ENCODE data around the gene ANKRD2.

Gene ANKRD2

GRCh38 chr10:97601268-97602215 is 29.0 kb downstream of the ANKRD2 start:
- Mint-ChIP-seq H3K27me3 (peaks cover 9% of the 10 kb centered on the region), H3K9me3 (no peaks in the 10 kb centered on the region), H3K4me1 (no peaks in the 10 kb centered on the region), H3K4me3 (no peak overlapping the region), H3K36me3 (no peaks in the 10 kb centered on the region), H3K27ac (no peak overlapping the region)
- CTCF ChIA-PET = interaction anchor here (1.4 kb wide), 1 partner anchor 29 kb away, joined by 6 read pairs; the partner anchor contains the start of gene ANKRD2
- DNase-seq = no peak

DNA sequence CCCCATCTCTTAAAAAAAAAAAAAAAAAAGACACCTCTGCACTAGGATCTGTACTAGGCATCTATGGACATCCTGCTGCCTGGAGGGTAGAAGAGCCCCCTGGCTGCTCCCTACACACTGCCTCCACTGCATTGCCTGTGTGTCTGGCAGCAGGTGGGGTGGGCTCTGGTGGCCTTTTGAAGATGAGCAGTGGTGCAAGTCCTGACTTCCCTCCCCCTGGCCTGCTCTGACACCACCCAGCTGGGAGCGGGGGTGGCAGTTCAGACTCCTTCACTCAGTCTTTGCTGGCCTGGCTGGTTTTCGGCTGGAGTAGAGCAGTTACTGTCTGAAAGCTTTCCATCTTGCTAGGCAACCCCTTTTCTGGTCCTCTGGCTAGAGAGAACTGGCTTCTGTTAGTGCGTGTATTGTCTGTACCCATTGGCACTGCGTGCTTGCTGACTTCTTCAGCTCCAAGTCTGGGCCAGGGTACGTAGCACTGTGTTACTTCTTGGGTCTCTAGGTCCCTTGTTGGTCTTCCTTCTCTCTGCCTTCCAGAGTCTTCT is 34.6 kb downstream of the ANKRD2 start:
- no peak for DNase-seq
- Mint-ChIP-seq H3K4me1 (no peaks in the 10 kb centered on the region), H3K36me3 (no peaks in the 10 kb centered on the region), H3K4me3 (no peak overlapping the region), H3K27me3 (peaks cover 7% of the 10 kb centered on the region), H3K27ac (no peak overlapping the region), H3K9me3 (no peaks in the 10 kb centered on the region)
- CTCF ChIA-PET = no interaction called here

DNA sequence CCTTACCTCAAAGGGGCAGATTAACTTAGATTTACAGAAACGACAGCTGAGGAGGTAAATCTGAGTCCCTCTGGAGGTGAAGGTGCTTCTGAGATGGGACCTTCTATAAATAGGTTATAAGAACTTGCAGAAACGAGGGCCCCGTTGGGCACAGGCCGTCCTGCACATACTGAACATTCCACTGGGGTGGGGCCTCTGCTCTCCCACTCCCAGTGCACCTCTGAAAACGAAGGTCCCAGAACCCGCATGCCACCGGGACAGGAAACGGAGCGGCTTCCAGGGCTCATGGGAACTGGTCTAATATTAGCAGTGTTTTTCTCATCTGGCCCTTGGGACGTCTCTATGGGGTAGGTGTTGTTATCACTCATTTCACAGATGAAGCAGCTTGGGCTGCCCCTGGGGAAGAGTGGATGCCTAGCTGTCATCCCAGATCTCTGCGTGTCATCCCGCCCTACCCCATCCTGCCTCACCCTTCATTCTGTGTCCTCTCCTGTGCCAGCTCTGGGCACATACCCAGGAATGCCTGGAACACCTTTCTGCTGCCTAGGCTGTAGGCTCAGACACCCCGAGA is 36.5 kb downstream of the ANKRD2 start:
- no peaks in the 10 kb centered on the region for H3K36me3 Mint-ChIP-seq
- no peaks in the 10 kb centered on the region for H3K9me3 Mint-ChIP-seq
- H3K4me1 Mint-ChIP-seq = no peaks in the 10 kb centered on the region
- no peak overlapping the region for H3K27ac Mint-ChIP-seq
- CTCF ChIA-PET = interaction anchor here (0.6 kb wide), 1 partner anchor 33 kb away, joined by 3 read pairs; no protein-coding TSS in a partner anchor
- no peak for DNase-seq
- H3K4me3 Mint-ChIP-seq = no peak overlapping the region
- H3K27me3 Mint-ChIP-seq = peaks cover 5% of the 10 kb centered on the region

DNA sequence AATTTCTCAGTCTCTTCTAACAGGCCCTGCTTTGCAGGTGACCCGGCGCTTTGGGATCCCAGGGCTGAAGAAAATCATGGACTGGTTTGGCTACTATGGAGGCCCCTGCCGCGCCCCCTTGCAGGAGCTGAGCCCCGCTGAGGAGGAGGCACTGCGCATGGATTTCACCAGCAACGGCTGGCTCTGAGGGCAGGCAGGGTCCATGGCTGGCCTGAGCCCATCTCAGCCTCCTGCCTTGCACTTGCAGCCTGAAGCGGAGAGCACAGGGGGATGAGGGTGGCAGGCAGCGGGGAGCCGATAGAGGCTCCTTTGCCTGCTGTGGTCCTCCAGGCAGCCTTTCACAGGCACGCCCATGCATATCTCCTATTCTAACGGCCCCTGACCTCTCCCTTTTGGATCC is 38.9 kb downstream of the ANKRD2 start:
- no peaks in the 10 kb centered on the region for H3K27me3 Mint-ChIP-seq
- no peak for DNase-seq
- no peak overlapping the region for H3K27ac Mint-ChIP-seq
- H3K4me1 Mint-ChIP-seq = no peaks in the 10 kb centered on the region
- CTCF ChIA-PET = interaction anchor here (1.2 to 1.3 kb wide), 2 partner anchors 77 to 147 kb away, joined by 3 read pairs; no protein-coding TSS in a partner anchor
- H3K9me3 Mint-ChIP-seq = no peaks in the 10 kb centered on the region
- H3K4me3 Mint-ChIP-seq = no peak overlapping the region
- no peaks in the 10 kb centered on the region for H3K36me3 Mint-ChIP-seq

GRCh38 chr10:97612386-97612785 is 39.8 kb downstream of the ANKRD2 start:
- CTCF ChIA-PET = interaction anchor here (2.1 kb wide), 1 partner anchor 41 kb away, joined by 15 read pairs; the partner anchor contains the start of gene ANKRD2
- no peaks in the 10 kb centered on the region for H3K4me1 Mint-ChIP-seq
- no peaks in the 10 kb centered on the region for H3K9me3 Mint-ChIP-seq
- H3K4me3 Mint-ChIP-seq = no peak overlapping the region
- no peak overlapping the region for H3K27ac Mint-ChIP-seq
- no peaks in the 10 kb centered on the region for H3K36me3 Mint-ChIP-seq
- DNase-seq = no peak
- H3K27me3 Mint-ChIP-seq = no peaks in the 10 kb centered on the region

DNA sequence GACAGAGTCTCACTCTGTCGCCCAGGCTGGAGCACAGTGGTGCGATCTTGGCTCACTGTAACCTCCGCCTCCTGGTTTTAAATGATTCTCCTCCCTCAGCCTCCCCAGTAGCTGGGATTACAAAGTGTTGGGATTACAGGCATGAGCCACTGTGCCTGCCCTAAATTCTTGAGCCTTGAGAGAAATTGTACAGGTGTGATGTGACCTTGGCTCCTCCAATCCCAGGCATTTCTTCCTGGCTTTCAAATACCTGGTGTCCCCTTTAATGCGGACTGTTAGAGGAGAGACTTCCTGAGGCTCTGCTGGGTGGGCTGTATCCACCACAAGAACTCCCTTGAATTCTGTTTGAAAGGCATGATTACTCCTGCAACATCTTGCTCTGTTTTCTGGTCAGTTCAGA is 45.7 kb downstream of the ANKRD2 start:
- Mint-ChIP-seq H3K36me3 (no peaks in the 10 kb centered on the region), H3K4me3 (no peak overlapping the region), H3K4me1 (no peaks in the 10 kb centered on the region), H3K27ac (no peak overlapping the region), H3K9me3 (no peaks in the 10 kb centered on the region), H3K27me3 (no peaks in the 10 kb centered on the region)
- CTCF ChIA-PET = interaction anchor here (2.1 kb wide), 1 partner anchor 47 kb away, joined by 6 read pairs; no protein-coding TSS in a partner anchor
- DNase-seq = no peak

- no peaks in the 10 kb centered on the region for H3K9me3 Mint-ChIP-seq
- no peaks in the 10 kb centered on the region for H3K4me1 Mint-ChIP-seq
- H3K27me3 Mint-ChIP-seq = no peaks in the 10 kb centered on the region
- H3K36me3 Mint-ChIP-seq = no peaks in the 10 kb centered on the region
- no peak overlapping the region for H3K27ac Mint-ChIP-seq
- CTCF ChIA-PET = no interaction called here
- DNase-seq = no peak
- H3K4me3 Mint-ChIP-seq = no peak overlapping the region
Observed at GRCh38 chr10:97618733-97619132, 46.2 kb downstream of the ANKRD2 start.

DNA sequence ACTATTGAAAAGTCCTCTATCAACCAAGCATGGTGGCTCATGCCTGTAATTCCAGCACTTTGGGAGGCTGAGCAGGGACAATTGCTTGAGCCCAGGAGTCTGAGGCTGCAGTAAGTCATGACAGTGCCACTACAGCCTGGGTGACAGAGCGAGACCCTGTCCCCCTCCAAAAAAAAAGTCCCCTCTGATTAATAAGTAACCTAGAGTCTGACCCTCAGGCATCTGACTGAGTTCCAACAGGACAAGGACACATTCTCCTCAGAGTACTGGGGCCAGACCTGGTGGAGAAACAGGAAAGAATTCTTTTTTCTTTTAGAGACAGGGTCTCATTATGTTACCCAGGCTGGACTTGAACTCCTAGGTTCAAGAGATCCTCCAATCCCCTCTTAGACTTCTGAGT is 50.7 kb downstream of the ANKRD2 start:
- DNase-seq = no peak
- no peak overlapping the region for H3K27ac Mint-ChIP-seq
- no peaks in the 10 kb centered on the region for H3K27me3 Mint-ChIP-seq
- H3K4me1 Mint-ChIP-seq = no peaks in the 10 kb centered on the region
- H3K9me3 Mint-ChIP-seq = no peaks in the 10 kb centered on the region
- no peaks in the 10 kb centered on the region for H3K36me3 Mint-ChIP-seq
- no peak overlapping the region for H3K4me3 Mint-ChIP-seq
- CTCF ChIA-PET = no interaction called here

- Mint-ChIP-seq H3K27me3 (peaks cover under 1% of the 10 kb centered on the region), H3K4me3 (no peak overlapping the region), H3K4me1 (peaks cover 4% of the 10 kb centered on the region), H3K36me3 (no peaks in the 10 kb centered on the region), H3K9me3 (no peaks in the 10 kb centered on the region), H3K27ac (no peak overlapping the region)
- CTCF ChIA-PET = interaction anchor here (1.1 to 1.4 kb wide), 2 partner anchors 56 to 74 kb away, joined by 3 to 4 read pairs; no protein-coding TSS in a partner anchor
- no peak for DNase-seq
Observed at GRCh38 chr10:97627731-97628130, 55.2 kb downstream of the ANKRD2 start.

DNA sequence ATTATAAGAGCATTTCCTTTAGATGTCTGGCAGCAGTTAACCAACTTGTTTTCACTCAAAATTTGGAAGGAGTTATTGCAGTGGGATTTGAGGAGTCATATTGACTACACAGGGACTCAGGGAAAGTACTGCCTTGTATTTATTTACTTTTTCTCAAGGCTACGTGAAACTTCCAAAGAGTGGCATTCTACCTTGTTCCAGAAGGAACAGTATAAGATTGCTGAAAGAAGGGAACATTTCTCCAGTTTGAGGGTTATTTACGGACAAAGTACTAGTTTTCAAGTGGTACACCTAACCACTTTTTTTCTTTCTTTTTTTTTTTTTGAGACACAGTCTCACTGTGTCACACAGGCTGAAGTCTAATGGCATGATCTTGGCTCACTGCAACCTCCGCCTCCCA is 55.6 kb downstream of the ANKRD2 start:
- H3K9me3 Mint-ChIP-seq = no peaks in the 10 kb centered on the region
- no peak overlapping the region for H3K4me3 Mint-ChIP-seq
- H3K27ac Mint-ChIP-seq = no peak overlapping the region
- peaks cover 9% of the 10 kb centered on the region for H3K4me1 Mint-ChIP-seq
- H3K36me3 Mint-ChIP-seq = no peaks in the 10 kb centered on the region
- no peak for DNase-seq
- CTCF ChIA-PET = no interaction called here
- peaks cover 5% of the 10 kb centered on the region for H3K27me3 Mint-ChIP-seq

DNA sequence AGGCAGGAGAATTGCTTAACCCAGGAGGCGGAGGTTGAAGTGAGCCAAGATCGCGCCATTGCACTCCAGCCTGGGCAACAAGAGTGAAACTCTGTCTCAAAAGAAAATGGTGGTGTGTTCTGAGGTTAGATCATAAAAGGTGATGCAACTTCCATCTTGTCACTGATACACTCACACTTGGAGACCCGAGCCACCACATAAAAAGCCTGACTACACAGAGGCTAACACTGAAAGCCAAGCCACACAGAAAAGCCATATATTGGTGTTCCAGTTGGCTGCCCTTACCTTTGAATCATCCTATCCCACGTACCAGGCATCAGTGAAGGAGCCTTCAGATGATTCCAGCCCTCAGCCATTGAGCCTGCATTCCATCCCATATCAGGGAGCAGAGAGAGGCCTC is 56.7 kb downstream of the ANKRD2 start:
- H3K4me1 Mint-ChIP-seq = peaks cover 16% of the 10 kb centered on the region
- no peak overlapping the region for H3K27ac Mint-ChIP-seq
- DNase-seq = no peak
- H3K36me3 Mint-ChIP-seq = no peaks in the 10 kb centered on the region
- no peaks in the 10 kb centered on the region for H3K9me3 Mint-ChIP-seq
- H3K4me3 Mint-ChIP-seq = no peak overlapping the region
- H3K27me3 Mint-ChIP-seq = peaks cover 8% of the 10 kb centered on the region
- CTCF ChIA-PET = no interaction called here

DNA sequence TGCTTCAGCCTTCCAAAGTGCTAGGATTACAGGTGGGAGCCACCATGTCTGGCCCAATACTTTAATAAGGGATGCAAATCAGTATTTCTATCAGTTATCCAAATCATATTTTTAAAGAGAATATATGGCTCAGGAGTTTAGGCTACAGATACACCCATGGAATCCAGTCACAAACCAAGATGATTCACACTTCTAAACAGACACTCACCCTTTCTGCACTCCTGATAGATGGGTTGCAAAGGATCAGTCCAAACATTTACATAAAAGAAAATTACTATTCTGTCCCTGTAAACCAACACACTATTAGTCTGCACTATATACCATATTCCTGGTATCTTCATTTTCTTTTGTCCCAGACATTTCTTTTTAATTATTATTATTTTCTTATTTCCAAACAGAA is 58.5 kb downstream of the ANKRD2 start:
- H3K4me3 Mint-ChIP-seq = no peak overlapping the region
- peaks cover 16% of the 10 kb centered on the region for H3K4me1 Mint-ChIP-seq
- no peak overlapping the region for H3K27ac Mint-ChIP-seq
- CTCF ChIA-PET = no interaction called here
- peaks cover 8% of the 10 kb centered on the region for H3K27me3 Mint-ChIP-seq
- no peak for DNase-seq
- no peaks in the 10 kb centered on the region for H3K36me3 Mint-ChIP-seq
- no peaks in the 10 kb centered on the region for H3K9me3 Mint-ChIP-seq

- peak within 1 kb of the TSS; percentile 94 for H3K4me3 Mint-ChIP-seq
- H3K27ac Mint-ChIP-seq = peak within 1 kb of the TSS; percentile 82
- CTCF ChIA-PET = interaction anchor here (1.2 kb wide), 1 partner anchor 16 kb away, joined by 3 read pairs; no protein-coding TSS in a partner anchor
- H3K27me3 Mint-ChIP-seq = peaks cover 8% of the 10 kb centered on the region
- peaks cover 16% of the 10 kb centered on the region for H3K4me1 Mint-ChIP-seq
- DNase-seq = peak; percentile 94
- H3K9me3 Mint-ChIP-seq = no peaks in the 10 kb centered on the region
- no peaks in the 10 kb centered on the region for H3K36me3 Mint-ChIP-seq
Observed at GRCh38 chr10:97632949-97633884, 60.6 kb downstream of the ANKRD2 start, which contains the start of gene MORN4. MORN4 (minus strand) TSS chr10:97633500; CDS start chr10:97619653, 13,847 bp downstream.

All from activated naive CD4-positive, alpha-beta T cell treated with anti-CD3 and anti-CD28 coated beads, Interleukin-2, amount 10 ng/mL, durations not matched to agents 7 days and 5 days (primary cell).